Spleen (tissue), 7 donors: Measurements from ENCODE around the gene KLHL6.
"Not testable (repeated sequence)": the region's sequence is repeated elsewhere in the genome, so short reads cannot be mapped to it uniquely, and the experiment has no call there.

Experiments
- POLR2A ChIP-seq, 3 donors: fragments of 450-650 bp; IDR thresholded peaks; one replicate each; pipeline ENCODE4 v1.5.1; 2017; ENCODE audit warnings: antibody characterized with exemption in 3 of 3, mild to moderate bottlenecking in 1 of 3
- TF ChIP-seq, protein P1 (sequence below), 11 experiments: fragments of 200-600 bp in 7 of 11; fragments of 450-650 bp in 4 of 11; sonication (generic) in 4 of 11; IDR thresholded peaks in 8 of 11; conservative IDR thresholded peaks in 3 of 11; 1 replicate in 7 of 11; 2 replicates in 4 of 11; pipeline versions ENCODE4 v1.4.0 to v1.8.0; 2016 to 2021; ENCODE audit warnings: antibody characterized with exemption in 11 of 11, inconsistent platforms in 4 of 11, mild to moderate bottlenecking in 1 of 11
- donor health status: DM: no; HTN: no; CAD: no; lungs with moderate emphysema.
- donor health status: DM: no; HTN: no; CAD: no.
- donor health status: DM: no; HTN: no; CAD: no.

DNA sequence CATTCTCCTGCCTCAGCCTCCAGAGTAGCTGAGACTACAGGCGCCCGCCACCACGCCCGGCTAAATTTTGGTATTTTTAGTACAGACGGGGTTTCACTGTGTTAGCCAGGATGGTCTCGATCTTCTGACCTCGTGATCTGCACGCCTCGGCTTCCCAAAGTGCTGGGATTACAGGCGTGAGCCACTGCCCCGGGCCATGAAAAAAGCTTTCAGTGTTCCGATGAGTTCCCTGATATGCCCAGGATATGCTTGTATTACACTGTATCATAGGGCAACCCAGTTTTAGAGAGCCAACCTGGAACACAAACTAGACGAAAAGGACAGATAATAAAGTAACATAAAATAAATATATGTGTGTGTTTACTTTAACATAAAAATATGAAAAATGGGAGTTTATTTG lies 89.8 kb downstream of the KLHL6 start:
- not testable (repeated sequence) for TF ChIP-seq POLR2A (IDR thresholded peaks at IDR 0.05)
- TF ChIP-seq, protein P1, sequence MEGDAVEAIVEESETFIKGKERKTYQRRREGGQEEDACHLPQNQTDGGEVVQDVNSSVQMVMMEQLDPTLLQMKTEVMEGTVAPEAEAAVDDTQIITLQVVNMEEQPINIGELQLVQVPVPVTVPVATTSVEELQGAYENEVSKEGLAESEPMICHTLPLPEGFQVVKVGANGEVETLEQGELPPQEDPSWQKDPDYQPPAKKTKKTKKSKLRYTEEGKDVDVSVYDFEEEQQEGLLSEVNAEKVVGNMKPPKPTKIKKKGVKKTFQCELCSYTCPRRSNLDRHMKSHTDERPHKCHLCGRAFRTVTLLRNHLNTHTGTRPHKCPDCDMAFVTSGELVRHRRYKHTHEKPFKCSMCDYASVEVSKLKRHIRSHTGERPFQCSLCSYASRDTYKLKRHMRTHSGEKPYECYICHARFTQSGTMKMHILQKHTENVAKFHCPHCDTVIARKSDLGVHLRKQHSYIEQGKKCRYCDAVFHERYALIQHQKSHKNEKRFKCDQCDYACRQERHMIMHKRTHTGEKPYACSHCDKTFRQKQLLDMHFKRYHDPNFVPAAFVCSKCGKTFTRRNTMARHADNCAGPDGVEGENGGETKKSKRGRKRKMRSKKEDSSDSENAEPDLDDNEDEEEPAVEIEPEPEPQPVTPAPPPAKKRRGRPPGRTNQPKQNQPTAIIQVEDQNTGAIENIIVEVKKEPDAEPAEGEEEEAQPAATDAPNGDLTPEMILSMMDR (IDR thresholded peaks at IDR 0.05 in 8 of 11, conservative IDR thresholded peaks at IDR 0.05 in 3 of 11): not testable (repeated sequence)
